C1 segment of cervical spinal cord (tissue), 14 donors: ENCODE results near the gene KLHL21.
"Not testable (repeated sequence)": the region's sequence is repeated elsewhere in the genome, so short reads cannot be mapped to it uniquely, and the experiment has no call there.

Experiments
- DNase-seq, 14 donors: peaks; one replicate each; lab custom pipeline; 2025; lab: John Stamatoyannopoulos, UW

Gene KLHL21

GRCh38 chr1:6600410-6601048 is 2.1 kb downstream of the KLHL21 start:
- DNase-seq = peak in 3 of 14 donors; percentile 29 to 80 (median 52)

GRCh38 chr1:6599991-6600390 is 2.7 kb downstream of the KLHL21 start:
- DNase-seq = not testable (repeated sequence)

- DNase-seq = peak in 1 of 14 donors; percentile 25
Observed at GRCh38 chr1:6599141-6599975, 3.3 kb downstream of the KLHL21 start.

- DNase-seq = no peak
Observed at GRCh38 chr1:6597777-6598131, 4.9 kb downstream of the KLHL21 start.

GRCh38 chr1:6596886-6597776 is 5.5 kb downstream of the KLHL21 start:
- no peak for DNase-seq

- DNase-seq = no peak
Observed at GRCh38 chr1:6596351-6596750, 6.3 kb downstream of the KLHL21 start.

GRCh38 chr1:6594977-6595740 is 7.5 kb downstream of the KLHL21 start:
- DNase-seq = no peak

- no peak for DNase-seq
Observed at GRCh38 chr1:6593810-6594209, 8.9 kb downstream of the KLHL21 start.

GRCh38 chr1:6592865-6593593 is 9.6 kb downstream of the KLHL21 start:
- DNase-seq = no peak

GRCh38 chr1:6592441-6592840 is 10.2 kb downstream of the KLHL21 start:
- DNase-seq = no peak

- no peak for DNase-seq
Observed at GRCh38 chr1:6591644-6592043, 11.0 kb downstream of the KLHL21 start.

- DNase-seq = peak in 2 of 14 donors; percentile 27 to 42
Observed at GRCh38 chr1:6591222-6591621, 11.4 kb downstream of the KLHL21 start.

- DNase-seq = no peak
Observed at GRCh38 chr1:6590046-6590445, 12.6 kb downstream of the KLHL21 start.

GRCh38 chr1:6588893-6589520 is 13.7 kb downstream of the KLHL21 start:
- DNase-seq = no peak

- DNase-seq = no peak
Observed at GRCh38 chr1:6588128-6588892, 14.4 kb downstream of the KLHL21 start.

GRCh38 chr1:6587261-6588005 is 15.2 kb downstream of the KLHL21 start:
- peak in 11 of 14 donors; percentile 24 to 86 (median 65) for DNase-seq

GRCh38 chr1:6586404-6586816 is 16.3 kb downstream of the KLHL21 start:
- DNase-seq = no peak

GRCh38 chr1:6585841-6586240 is 16.8 kb downstream of the KLHL21 start:
- DNase-seq = no peak
